ENCODE data around the gene ZNF593OS.

DNA sequence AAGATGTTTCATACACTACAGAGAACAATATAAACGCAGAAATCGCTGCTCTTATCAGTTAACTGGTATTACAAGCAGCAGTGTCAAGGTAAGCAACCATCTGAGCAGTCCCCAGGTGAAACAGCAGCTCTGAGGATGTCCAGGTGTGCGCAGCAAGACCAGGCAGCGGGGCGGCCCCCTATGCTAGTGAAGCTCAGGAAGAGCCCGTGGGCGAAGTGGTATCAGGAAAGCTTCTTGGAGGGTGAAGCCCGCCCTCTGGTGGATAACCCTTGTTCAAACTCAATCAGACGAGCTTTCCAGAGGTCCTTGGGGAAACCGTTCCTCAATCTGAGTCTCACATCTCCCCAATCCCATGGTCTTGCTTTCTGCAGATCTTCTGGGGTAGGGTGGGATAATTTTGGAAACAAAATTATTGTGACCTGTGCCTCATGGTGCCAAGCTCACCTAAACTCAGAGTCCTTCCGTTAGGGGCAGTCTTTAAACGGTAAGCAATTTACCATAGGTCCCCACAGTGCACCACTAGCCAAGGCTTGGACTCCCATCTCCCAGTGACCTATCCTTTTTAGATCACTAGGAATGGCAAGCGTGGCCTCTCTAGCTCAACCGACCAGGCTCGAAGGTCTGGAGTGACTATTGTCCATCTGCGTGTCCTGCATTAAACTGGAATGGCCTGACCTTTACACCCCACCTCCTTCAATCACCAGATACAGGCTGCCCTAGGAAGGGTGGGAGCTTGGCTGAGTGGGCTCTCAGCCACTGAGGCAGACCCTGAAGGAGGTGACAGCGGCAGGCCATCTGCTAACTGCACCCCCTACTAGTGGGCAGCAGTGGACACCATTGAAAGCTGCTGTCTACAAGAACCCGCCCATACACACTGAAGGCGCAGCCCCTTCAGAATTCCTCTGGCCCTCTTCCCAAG, 26.3 kb downstream of the ZNF593OS start:
- TF ChIP-seq RAD21 (IDR thresholded peaks at IDR 0.05; ENCODE audit: low read depth) (peak; percentile 97), JUND (IDR thresholded peaks at IDR 0.05) (no peak), EZH2 (IDR thresholded peaks at IDR 0.05) (no peak), POLR2A (IDR thresholded peaks at IDR 0.05; ENCODE audit: borderline replicate concordance, extremely low read depth, insufficient read depth, insufficient read length) (no peak), FOSL1 (IDR thresholded peaks at IDR 0.05; ENCODE audit: low read depth) (no peak), ZNF274 (IDR thresholded peaks at IDR 0.05; ENCODE audit: low read depth, low read length) (no peak), CEBPB (IDR thresholded peaks at IDR 0.05; ENCODE audit: low read depth) (no peak), YY1 (IDR thresholded peaks at IDR 0.05; ENCODE audit: extremely low read depth, insufficient replicate concordance, low read depth, low read length) (peak; percentile 33)
- TF ChIP-seq, protein P1, sequence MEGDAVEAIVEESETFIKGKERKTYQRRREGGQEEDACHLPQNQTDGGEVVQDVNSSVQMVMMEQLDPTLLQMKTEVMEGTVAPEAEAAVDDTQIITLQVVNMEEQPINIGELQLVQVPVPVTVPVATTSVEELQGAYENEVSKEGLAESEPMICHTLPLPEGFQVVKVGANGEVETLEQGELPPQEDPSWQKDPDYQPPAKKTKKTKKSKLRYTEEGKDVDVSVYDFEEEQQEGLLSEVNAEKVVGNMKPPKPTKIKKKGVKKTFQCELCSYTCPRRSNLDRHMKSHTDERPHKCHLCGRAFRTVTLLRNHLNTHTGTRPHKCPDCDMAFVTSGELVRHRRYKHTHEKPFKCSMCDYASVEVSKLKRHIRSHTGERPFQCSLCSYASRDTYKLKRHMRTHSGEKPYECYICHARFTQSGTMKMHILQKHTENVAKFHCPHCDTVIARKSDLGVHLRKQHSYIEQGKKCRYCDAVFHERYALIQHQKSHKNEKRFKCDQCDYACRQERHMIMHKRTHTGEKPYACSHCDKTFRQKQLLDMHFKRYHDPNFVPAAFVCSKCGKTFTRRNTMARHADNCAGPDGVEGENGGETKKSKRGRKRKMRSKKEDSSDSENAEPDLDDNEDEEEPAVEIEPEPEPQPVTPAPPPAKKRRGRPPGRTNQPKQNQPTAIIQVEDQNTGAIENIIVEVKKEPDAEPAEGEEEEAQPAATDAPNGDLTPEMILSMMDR (IDR thresholded peaks at IDR 0.05 in 2 of 3, conservative IDR thresholded peaks at IDR 0.05 in 1 of 3; ENCODE audit: borderline replicate concordance in 1 of 3, insufficient read depth in 1 of 3, low read depth in 2 of 3, low read length in 2 of 3): peak; percentile 71 to 95 (median 72)
- TF ChIP-seq, protein P2, sequence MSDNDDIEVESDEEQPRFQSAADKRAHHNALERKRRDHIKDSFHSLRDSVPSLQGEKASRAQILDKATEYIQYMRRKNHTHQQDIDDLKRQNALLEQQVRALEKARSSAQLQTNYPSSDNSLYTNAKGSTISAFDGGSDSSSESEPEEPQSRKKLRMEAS (IDR thresholded peaks at IDR 0.05): no peak
- TF ChIP-seq, protein P3, sequence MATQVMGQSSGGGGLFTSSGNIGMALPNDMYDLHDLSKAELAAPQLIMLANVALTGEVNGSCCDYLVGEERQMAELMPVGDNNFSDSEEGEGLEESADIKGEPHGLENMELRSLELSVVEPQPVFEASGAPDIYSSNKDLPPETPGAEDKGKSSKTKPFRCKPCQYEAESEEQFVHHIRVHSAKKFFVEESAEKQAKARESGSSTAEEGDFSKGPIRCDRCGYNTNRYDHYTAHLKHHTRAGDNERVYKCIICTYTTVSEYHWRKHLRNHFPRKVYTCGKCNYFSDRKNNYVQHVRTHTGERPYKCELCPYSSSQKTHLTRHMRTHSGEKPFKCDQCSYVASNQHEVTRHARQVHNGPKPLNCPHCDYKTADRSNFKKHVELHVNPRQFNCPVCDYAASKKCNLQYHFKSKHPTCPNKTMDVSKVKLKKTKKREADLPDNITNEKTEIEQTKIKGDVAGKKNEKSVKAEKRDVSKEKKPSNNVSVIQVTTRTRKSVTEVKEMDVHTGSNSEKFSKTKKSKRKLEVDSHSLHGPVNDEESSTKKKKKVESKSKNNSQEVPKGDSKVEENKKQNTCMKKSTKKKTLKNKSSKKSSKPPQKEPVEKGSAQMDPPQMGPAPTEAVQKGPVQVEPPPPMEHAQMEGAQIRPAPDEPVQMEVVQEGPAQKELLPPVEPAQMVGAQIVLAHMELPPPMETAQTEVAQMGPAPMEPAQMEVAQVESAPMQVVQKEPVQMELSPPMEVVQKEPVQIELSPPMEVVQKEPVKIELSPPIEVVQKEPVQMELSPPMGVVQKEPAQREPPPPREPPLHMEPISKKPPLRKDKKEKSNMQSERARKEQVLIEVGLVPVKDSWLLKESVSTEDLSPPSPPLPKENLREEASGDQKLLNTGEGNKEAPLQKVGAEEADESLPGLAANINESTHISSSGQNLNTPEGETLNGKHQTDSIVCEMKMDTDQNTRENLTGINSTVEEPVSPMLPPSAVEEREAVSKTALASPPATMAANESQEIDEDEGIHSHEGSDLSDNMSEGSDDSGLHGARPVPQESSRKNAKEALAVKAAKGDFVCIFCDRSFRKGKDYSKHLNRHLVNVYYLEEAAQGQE (IDR thresholded peaks at IDR 0.05; ENCODE audit: low read depth): no peak
